Tibial nerve (tissue), 4 donors: ENCODE results near the gene KLC1. TPM values are rescaled to one million over a fixed set of nuclear protein-coding genes. Genes with fewer than 3 reads are reported as not detected.

Source experiments
- DNase-seq, 2 donors: peaks; one replicate each; pipeline ENCODE4 v3.0.0-alpha.2; 2019; ENCODE audit warnings: low spot score in 2 of 2
- H3K27ac ChIP-seq, 4 donors: fragments of 200-600 bp; sonication (generic) in 3 of 4; one replicate each; pipeline ENCODE4 v1.5.1; 2017 to 2019; ENCODE audit warnings: mild to moderate bottlenecking in 1 of 4
- H3K27me3 ChIP-seq, 2 donors: fragments of 200-600 bp; sonication (generic) in 1 of 2; one replicate each; pipeline versions ENCODE4 v1.5.1 to v1.6.0; 2017 to 2019
- H3K36me3 ChIP-seq, 3 donors: fragments of 200-600 bp; sonication (generic); one replicate each; pipeline ENCODE4 v1.5.1; 2018 to 2019
- H3K4me1 ChIP-seq, 4 donors: fragments of 200-600 bp; sonication (generic) in 3 of 4; one replicate each; pipeline ENCODE4 v1.5.1; 2017 to 2019
- H3K4me3 ChIP-seq, 4 donors: fragments of 200-600 bp; sonication (generic) in 3 of 4; one replicate each; pipeline ENCODE4 v1.5.1; 2017 to 2019; ENCODE audit warnings: mild to moderate bottlenecking in 1 of 4, moderate library complexity in 1 of 4
- H3K9me3 ChIP-seq, 4 donors: fragments of 200-600 bp; sonication (generic) in 3 of 4; one replicate each; pipeline ENCODE4 v1.5.1; 2017 to 2019
- EP300 ChIP-seq, 2 donors: sonication (generic); formaldehyde crosslinking; IDR thresholded peaks; one replicate each; pipeline ENCODE4 v1.6.1; 2017; ENCODE audit warnings: antibody characterized with exemption in 2 of 2, mild to moderate bottlenecking in 1 of 2
- POLR2A ChIP-seq, 2 donors: fragments of 450-650 bp; IDR thresholded peaks; one replicate each; pipeline ENCODE4 v1.6.1; 2017; ENCODE audit warnings: antibody characterized with exemption in 2 of 2, mild to moderate bottlenecking in 2 of 2, moderate library complexity in 2 of 2
- WGBS, 2 donors: methylation state at CpG; one replicate each; pipeline ENCODE4 v1.1.5; 2018; 5-methylcytosine and 5-hydroxymethylcytosine counted together
- total RNA-seq, 4 donors: library from RNA; depleted of rRNA; stranded (reverse); fragments of >200 nt; gene quantifications; one replicate each; pipeline ENCODE4 v1.1.0, GENCODE V29; 2016
- TF ChIP-seq, protein P1 (sequence below), 5 experiments: fragments of 200-600 bp in 3 of 5; fragments of 450-650 bp in 2 of 5; sonication (generic) in 3 of 5; IDR thresholded peaks; one replicate each; pipeline ENCODE4 v1.5.1; 2016 to 2019; ENCODE audit warnings: antibody characterized with exemption in 5 of 5, mild to moderate bottlenecking in 3 of 5, moderate library complexity in 2 of 5

KLC1 gene
- total RNA-seq, 4 donors from 2014 or later: 402 to 561 (median 495) TPM

GRCh38 chr14:103671911-103672310 is 42.9 kb downstream of the KLC1 start:
- Histone ChIP-seq H3K9me3 (no peaks in the 10 kb centered on the region), H3K4me3 (no peak overlapping the region), H3K27ac (no peak overlapping the region), H3K36me3 (peaks cover 9 to 100% (median 33%) of the 10 kb centered on the region in 3 donors), H3K27me3 (no peaks in the 10 kb centered on the region), H3K4me1 (no peaks in the 10 kb centered on the region)
- no peak for DNase-seq
- 91 to 98% methylated on average over 4 of the region's 4 CpGs for WGBS, 2 donors
- TF ChIP-seq POLR2A (IDR thresholded peaks at IDR 0.05): no peak
- no peak for TF ChIP-seq EP300 (IDR thresholded peaks at IDR 0.05)
- TF ChIP-seq, protein P1, sequence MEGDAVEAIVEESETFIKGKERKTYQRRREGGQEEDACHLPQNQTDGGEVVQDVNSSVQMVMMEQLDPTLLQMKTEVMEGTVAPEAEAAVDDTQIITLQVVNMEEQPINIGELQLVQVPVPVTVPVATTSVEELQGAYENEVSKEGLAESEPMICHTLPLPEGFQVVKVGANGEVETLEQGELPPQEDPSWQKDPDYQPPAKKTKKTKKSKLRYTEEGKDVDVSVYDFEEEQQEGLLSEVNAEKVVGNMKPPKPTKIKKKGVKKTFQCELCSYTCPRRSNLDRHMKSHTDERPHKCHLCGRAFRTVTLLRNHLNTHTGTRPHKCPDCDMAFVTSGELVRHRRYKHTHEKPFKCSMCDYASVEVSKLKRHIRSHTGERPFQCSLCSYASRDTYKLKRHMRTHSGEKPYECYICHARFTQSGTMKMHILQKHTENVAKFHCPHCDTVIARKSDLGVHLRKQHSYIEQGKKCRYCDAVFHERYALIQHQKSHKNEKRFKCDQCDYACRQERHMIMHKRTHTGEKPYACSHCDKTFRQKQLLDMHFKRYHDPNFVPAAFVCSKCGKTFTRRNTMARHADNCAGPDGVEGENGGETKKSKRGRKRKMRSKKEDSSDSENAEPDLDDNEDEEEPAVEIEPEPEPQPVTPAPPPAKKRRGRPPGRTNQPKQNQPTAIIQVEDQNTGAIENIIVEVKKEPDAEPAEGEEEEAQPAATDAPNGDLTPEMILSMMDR (IDR thresholded peaks at IDR 0.05): no peak

DNA sequence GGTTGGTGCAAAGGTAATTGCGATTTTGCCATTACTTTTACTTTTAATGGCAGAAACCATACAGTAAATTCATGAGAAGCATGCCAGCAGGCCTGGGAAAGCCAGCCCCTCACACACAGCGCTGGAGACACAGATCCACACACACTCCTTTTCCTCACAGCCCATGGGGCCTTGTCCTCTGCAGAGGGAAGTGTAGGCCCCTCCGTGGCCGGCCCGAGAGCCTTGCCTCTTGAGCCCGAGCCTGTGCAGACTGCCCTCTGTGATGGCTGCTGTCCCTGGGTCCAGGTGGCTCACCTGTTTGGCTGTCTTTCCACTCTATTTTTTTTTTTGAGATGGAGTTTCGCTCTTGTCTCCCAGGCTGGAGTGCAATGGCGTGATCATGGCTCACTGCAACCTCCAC is 46.9 kb downstream of the KLC1 start:
- TF ChIP-seq EP300 (IDR thresholded peaks at IDR 0.05): no peak
- TF ChIP-seq, protein P1 (IDR thresholded peaks at IDR 0.05): no peak
- no peak for TF ChIP-seq POLR2A (IDR thresholded peaks at IDR 0.05)
- no peak for DNase-seq
- H3K36me3 ChIP-seq: peaks cover 6 to 98% (median 32%) of the 10 kb centered on the region in 3 donors
- no peaks in the 10 kb centered on the region for H3K27me3 ChIP-seq
- no peak overlapping the region for H3K27ac ChIP-seq
- no peak overlapping the region for H3K4me3 ChIP-seq
- peaks cover 0 to 9% (median 0%) of the 10 kb centered on the region in 4 donors for H3K4me1 ChIP-seq
- WGBS, 2 donors: 93 to 95% methylated on average over 8 of the region's 8 CpGs
- H3K9me3 ChIP-seq: no peaks in the 10 kb centered on the region

DNA sequence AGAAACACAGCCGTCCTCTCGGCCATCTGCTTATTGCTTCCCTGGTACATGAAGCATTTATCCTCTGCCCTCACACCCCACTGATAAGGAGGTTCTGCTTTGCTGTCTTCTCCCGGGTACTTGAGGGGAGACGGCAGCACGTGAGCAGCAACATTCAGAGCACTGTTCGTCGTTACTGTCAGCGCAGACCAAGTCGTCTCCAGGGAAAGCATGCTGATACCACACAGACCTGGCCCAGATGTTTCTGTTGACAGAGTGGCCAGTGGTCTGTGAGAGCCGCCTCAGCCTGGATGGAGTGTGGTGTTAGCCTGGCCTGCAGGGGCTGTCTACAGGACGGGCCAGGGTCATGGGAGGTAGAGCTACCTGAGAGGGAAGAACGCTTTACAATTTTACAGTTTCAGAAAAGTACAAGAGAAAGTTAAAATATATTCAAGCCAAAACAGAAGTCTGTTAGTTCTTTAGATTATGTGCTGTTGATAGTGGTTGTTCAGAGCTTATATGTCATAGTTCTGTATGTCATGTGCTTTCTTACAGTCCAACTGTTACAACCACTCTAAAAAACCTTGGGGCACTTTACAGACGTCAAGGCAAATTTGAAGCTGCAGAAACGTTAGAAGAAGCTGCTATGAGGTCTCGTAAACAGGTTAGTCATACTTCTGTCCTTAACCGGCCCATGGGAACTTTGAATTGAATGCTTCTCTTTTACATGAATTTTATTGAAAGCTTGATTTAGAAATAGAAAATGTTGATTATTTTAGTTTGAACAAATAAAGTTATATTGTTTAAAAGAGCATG is 48.1 kb downstream of the KLC1 start:
- H3K36me3 ChIP-seq: peaks cover 6 to 98% (median 32%) of the 10 kb centered on the region in 3 donors
- H3K4me1 ChIP-seq: peaks cover 0 to 9% (median 0%) of the 10 kb centered on the region in 4 donors
- no peak for DNase-seq
- no peaks in the 10 kb centered on the region for H3K9me3 ChIP-seq
- TF ChIP-seq, protein P1 (IDR thresholded peaks at IDR 0.05): no peak
- TF ChIP-seq POLR2A (IDR thresholded peaks at IDR 0.05) (no peak), EP300 (IDR thresholded peaks at IDR 0.05) (no peak)
- WGBS, 2 donors: 84% methylated on average over 16 of the region's 16 CpGs
- no peaks in the 10 kb centered on the region for H3K27me3 ChIP-seq
- H3K4me3 ChIP-seq: no peak overlapping the region
- H3K27ac ChIP-seq: no peak overlapping the region

GRCh38 chr14:103679351-103679750 is 50.3 kb downstream of the KLC1 start:
- no peaks in the 10 kb centered on the region for H3K27me3 ChIP-seq
- DNase-seq: no peak
- no peak overlapping the region for H3K4me3 ChIP-seq
- H3K4me1 ChIP-seq: peaks cover 0 to 9% (median 0%) of the 10 kb centered on the region in 4 donors
- H3K27ac ChIP-seq: peak overlapping the region in 2 of 4 donors; percentile 7 to 59
- no peak for TF ChIP-seq POLR2A (IDR thresholded peaks at IDR 0.05)
- TF ChIP-seq, protein P1 (IDR thresholded peaks at IDR 0.05): peak; percentile 27 to 42 (median 31)
- peaks cover 6 to 97% (median 28%) of the 10 kb centered on the region in 3 donors for H3K36me3 ChIP-seq
- H3K9me3 ChIP-seq: no peaks in the 10 kb centered on the region
- WGBS, 2 donors: 37 to 43% methylated on average over 13 of the region's 13 CpGs

DNA sequence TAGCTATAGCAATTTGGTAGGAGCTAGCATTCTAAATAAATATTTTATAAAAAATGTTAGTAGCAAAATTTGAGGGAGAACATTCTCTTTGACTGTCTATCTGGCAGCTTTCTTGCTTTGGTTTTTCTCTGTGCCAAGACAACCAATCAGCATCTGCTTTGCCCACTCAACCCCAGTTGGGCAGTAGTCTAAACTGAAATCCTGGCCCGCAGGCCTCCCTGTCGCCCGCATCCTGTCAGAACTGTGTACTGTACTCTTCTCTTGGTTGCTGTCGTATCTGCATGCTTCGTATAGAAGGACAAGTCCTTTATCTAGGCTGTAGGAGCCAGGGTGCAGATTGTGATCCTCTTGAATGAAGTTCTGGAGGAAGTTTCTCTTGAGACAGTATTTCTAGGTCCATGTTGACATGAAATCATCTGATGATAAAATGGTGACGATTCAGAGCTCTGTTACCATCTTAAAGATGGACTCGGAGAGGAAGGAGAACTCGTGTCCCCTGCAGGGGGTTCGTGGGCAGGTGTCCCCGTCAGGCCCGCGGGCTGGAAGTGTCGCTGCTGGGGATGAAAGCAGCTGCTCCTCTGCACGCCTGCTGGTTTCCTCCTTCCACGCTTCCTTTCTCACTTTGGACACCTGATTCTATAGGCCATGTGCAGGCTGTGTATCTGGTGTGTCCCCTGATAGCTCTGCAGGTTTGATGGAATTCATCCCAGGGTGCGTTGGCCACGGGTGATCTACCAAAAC is 51.6 kb downstream of the KLC1 start:
- no peak for DNase-seq
- H3K27me3 ChIP-seq: no peaks in the 10 kb centered on the region
- H3K4me1 ChIP-seq: peaks cover 0 to 9% (median 0%) of the 10 kb centered on the region in 4 donors
- no peak overlapping the region for H3K27ac ChIP-seq
- TF ChIP-seq EP300 (IDR thresholded peaks at IDR 0.05) (no peak), POLR2A (IDR thresholded peaks at IDR 0.05) (no peak)
- TF ChIP-seq, protein P1 (IDR thresholded peaks at IDR 0.05): no peak
- peaks cover 6 to 97% (median 20%) of the 10 kb centered on the region in 3 donors for H3K36me3 ChIP-seq
- H3K4me3 ChIP-seq: no peak overlapping the region
- WGBS, 2 donors: 86 to 87% methylated on average over 17 of the region's 17 CpGs
- H3K9me3 ChIP-seq: no peaks in the 10 kb centered on the region
